K562 (cell line): ENCODE measurements around the gene HVCN1. TPM values are rescaled to one million over a fixed set of nuclear protein-coding genes. Genes with fewer than 3 reads are reported as not detected.

Experiments used
- ATAC-seq: fragments of 200-7000 bp; cut with Tn5 transposase; 3 replicates; pipeline ENCODE4 v1.9.1; 2020; ENCODE audit warnings: moderate library complexity
- BruUV-seq: library from RNA; stranded (reverse); fragments of 400-500 nt; replicated peaks from 2 replicates; lab custom pipeline; 2021; lab: Mats Ljungman, UMichigan
- CTCF ChIA-PET: fragments of 300-600 bp; formaldehyde crosslinking; extraction: SDS; loops from one replicate; lab custom pipeline; 2021; ENCODE audit warnings: low intra/inter-chr PET ratio; lab: Yijun Ruan, JAX
- POLR2A ChIA-PET: fragments of 300-600, 350-650 bp; sonication (Branson Sonifier 250); formaldehyde crosslinking; extraction: SDS; loops from one replicate; lab custom pipeline; 2021; ENCODE audit warnings: antibody characterized with exemption, inconsistent platforms; lab: Yijun Ruan, JAX
- DNase-seq, 4 experiments: peaks; one replicate each; pipeline versions ENCODE4 v3.0.0 to v3.0.0-alpha.2; 2011 to 2018; ENCODE audit warnings: low spot score in 3 of 4, mixed read lengths in 3 of 4; ENCODE audit errors: extremely low read depth in 1 of 4
- FAIRE-seq: peaks from 2 replicates; lab custom pipeline; 2011; peaks lifted over from hg19 to GRCh38; lab: Jason Lieb, UNC
- H2AFZ ChIP-seq: 2 replicates; pipeline ENCODE4 v1.6.0; 2011; ENCODE audit warnings: low read depth, low read length, control low read depth, inconsistent platforms
- H3K27ac ChIP-seq: fragments of 200-600 bp; 3 replicates; pipeline ENCODE4 v1.8.0; 2011; ENCODE audit warnings: low read depth, mild to moderate bottlenecking, control low read depth, inconsistent platforms, low read length, moderate library complexity, mixed read lengths; ENCODE audit errors: extremely low read depth
- H3K27me3 ChIP-seq, 2 experiments: fragments of 300-600 bp in 1 of 2; 2 replicates in 1 of 2; 3 replicates in 1 of 2; pipeline versions ENCODE4 v1.6.0 to v1.8.0; 2011; ENCODE audit warnings: inconsistent platforms in 2 of 2, low read length in 2 of 2, mild to moderate bottlenecking in 1 of 2, mixed read lengths in 1 of 2, moderate library complexity in 1 of 2; ENCODE audit not compliant: control insufficient read depth in 2 of 2, insufficient read depth in 2 of 2
- H3K36me3 ChIP-seq: fragments of 300-600 bp; 3 replicates; pipeline ENCODE4 v1.8.0; 2011; ENCODE audit warnings: mild to moderate bottlenecking, low read length, inconsistent platforms; ENCODE audit not compliant: control insufficient read depth, insufficient read depth
- H3K4me1 ChIP-seq, 2 experiments: fragments of 200-600 bp in 1 of 2; replicated peaks in 1 of 2; 2 replicates in 1 of 2; 3 replicates in 1 of 2; pipeline versions ENCODE4 v1.5.1 to v1.8.0; 2011; ENCODE audit warnings: inconsistent platforms in 2 of 2, low read length in 2 of 2, mild to moderate bottlenecking in 1 of 2, mixed read lengths in 1 of 2, moderate library complexity in 1 of 2; ENCODE audit not compliant: control insufficient read depth in 2 of 2, insufficient read depth in 2 of 2
- H3K4me2 ChIP-seq: 2 replicates; pipeline ENCODE4 v1.6.1; 2011; ENCODE audit warnings: low read length, control low read depth, inconsistent platforms, mixed read lengths; ENCODE audit not compliant: insufficient read depth
- H3K4me3 ChIP-seq: fragments of 200-600 bp; sonication (generic), shearing (Covaris generic); 2 replicates; pipeline ENCODE4 v1.5.1; 2016; ENCODE audit warnings: control low read depth, inconsistent platforms
- H3K79me2 ChIP-seq: fragments of 200-600 bp; 3 replicates; pipeline ENCODE4 v1.8.0; 2011; ENCODE audit warnings: low read length, inconsistent platforms; ENCODE audit not compliant: control insufficient read depth, insufficient read depth
- H3K9ac ChIP-seq, 2 experiments: 2 replicates each; pipeline versions ENCODE4 v1.6.0 to v1.6.1; 2011; ENCODE audit warnings: low read depth in 2 of 2, low read length in 2 of 2, control low read depth in 1 of 2, inconsistent platforms in 1 of 2, mild to moderate bottlenecking in 1 of 2, mixed read lengths in 1 of 2; ENCODE audit not compliant: insufficient read depth in 1 of 2
- H3K9me1 ChIP-seq: one replicate; pipeline ENCODE4 v1.6.0; 2011; ENCODE audit warnings: inconsistent platforms, mild to moderate bottlenecking, low read length, moderate library complexity; ENCODE audit not compliant: control insufficient read depth, insufficient read depth
- H3K9me3 ChIP-seq: replicated peaks from 2 replicates; pipeline ENCODE4 v1.5.1; 2011; ENCODE audit warnings: low read depth, low read length, inconsistent platforms; ENCODE audit not compliant: control insufficient read depth, insufficient read depth
- H4K20me1 ChIP-seq: replicated peaks from 2 replicates; pipeline ENCODE4 v1.6.1; 2011; ENCODE audit warnings: low read length, inconsistent platforms, mixed read lengths; ENCODE audit not compliant: control insufficient read depth, insufficient read depth
- HDAC6 ChIP-seq: IDR thresholded peaks from 2 replicates; pipeline ENCODE4 v1.6.1; 2012; ENCODE audit warnings: low read depth, mild to moderate bottlenecking, control low read depth, inconsistent platforms, low read length, moderate library complexity
- MED1 ChIP-seq: sonication (generic); formaldehyde crosslinking; IDR thresholded peaks from 2 replicates; pipeline ENCODE4 v1.8.1; 2023; ENCODE audit warnings: missing genetic modification reagents, borderline replicate concordance
- MLLT1 ChIP-seq, 2 experiments: fragments of 450-650 bp; IDR thresholded peaks; 2 replicates each; pipeline ENCODE4 v1.6.1; 2016
- NRF1 ChIP-seq, 2 experiments: fragments of 450-650 bp; IDR thresholded peaks in 1 of 2; conservative IDR thresholded peaks in 1 of 2; 2 replicates each; pipeline ENCODE4 v1.6.1; 2014; ENCODE audit warnings: mild to moderate bottlenecking in 2 of 2
- SRSF3 ChIP-seq: fragments of 200-400 bp; formaldehyde crosslinking; IDR thresholded peaks from 2 replicates; pipeline ENCODE4 v1.6.1; 2016; ENCODE audit warnings: mild to moderate bottlenecking, low read length, moderate library complexity; ENCODE audit not compliant: insufficient read depth
- TCF3 ChIP-seq: sonication (generic); formaldehyde crosslinking; IDR thresholded peaks from 2 replicates; pipeline ENCODE4 v1.4.0; 2020; ENCODE audit warnings: mild to moderate bottlenecking, missing genetic modification reagents
- ZNF436 ChIP-seq: fragments of 250-450, 450-650 bp; sonication (Bioruptor Pico); formaldehyde crosslinking; IDR thresholded peaks from 2 replicates; pipeline ENCODE4 v1.7.0; 2020; ENCODE audit warnings: mild to moderate bottlenecking
- WGBS: fragments of 100-300 bp; shearing (Covaris generic); methylation state at CpG from one replicate; pipeline ENCODE4 v1.1.6; 2016; ENCODE audit warnings: low coverage, mixed read lengths; ENCODE audit not compliant: insufficient coverage; ENCODE audit errors: missing lambda C conversion rate; 5-methylcytosine and 5-hydroxymethylcytosine counted together
- in situ Hi-C: fragments of 300-500 bp; cut with MboI; formaldehyde crosslinking; loops from 4 replicates; pipeline ENCODE4 v1.15.0; 2018; ENCODE audit warnings: inconsistent platforms, mixed read lengths
- intact Hi-C: fragments of 100-400 bp; cut with micrococcal nuclease; formaldehyde crosslinking; loops from 2 replicates; pipeline ENCODE4 v1.14.2; 2022
- polyA plus RNA-seq, 8 experiments: library from polyadenylated mRNA; depleted of rRNA in 4 of 8; stranded (reverse) in 5 of 8; unstranded in 3 of 8; fragments of >200 nt; fragmentation: Nextera tagmentation in 2 of 8; fragmentation: Illumina TruSeq in 1 of 8; extraction: Ambion mirVana in 2 of 8; extraction: Trizol in 1 of 8; gene quantifications; 2 replicates each; pipeline versions ENCODE4 v1.2.1 to v1.2.3, GENCODE V29; 2011 to 2014; ENCODE audit warnings: inconsistent platforms in 1 of 8, missing spikeins in 1 of 8
- total RNA-seq, 7 experiments: library from RNA; depleted of rRNA in 6 of 7; stranded (reverse); fragments of >200 nt in 6 of 7; fragmentation: Illumina TruSeq in 2 of 7; extraction: Trizol in 2 of 7; gene quantifications; 2 replicates each; pipeline versions ENCODE4 v1.2.1 to v1.2.3, GENCODE V29; 2011 to 2021; ENCODE audit warnings: low replicate concordance in 1 of 7
- TF ChIP-seq, protein P1 (sequence below): fragments of 250-450 bp; sonication (Bioruptor Pico); IDR thresholded peaks from 2 replicates; pipeline ENCODE4 v1.5.1; 2021; ENCODE audit warnings: mild to moderate bottlenecking
- TF ChIP-seq, protein P2 (sequence below): fragments of 450-650 bp; IDR thresholded peaks from 2 replicates; pipeline ENCODE4 v1.6.1; 2018; ENCODE audit not compliant: partially characterized antibody
- TF ChIP-seq, protein P3 (sequence below): sonication (generic); formaldehyde crosslinking; IDR thresholded peaks from 2 replicates; pipeline ENCODE4 v1.9.0; 2022; ENCODE audit warnings: mild to moderate bottlenecking, missing genetic modification reagents
- TF ChIP-seq, protein P4 (sequence below): sonication (generic); formaldehyde crosslinking; IDR thresholded peaks from 2 replicates; pipeline ENCODE4 v1.5.0; 2020; ENCODE audit warnings: missing genetic modification reagents

The HVCN1 gene
- total and polyA plus RNA-seq, 9 of the 15 experiments (the other 6 are each of a cell fraction or from before 2014, with no cell fraction given): 0.21 to 1.4 (median 0.74) TPM

DNA sequence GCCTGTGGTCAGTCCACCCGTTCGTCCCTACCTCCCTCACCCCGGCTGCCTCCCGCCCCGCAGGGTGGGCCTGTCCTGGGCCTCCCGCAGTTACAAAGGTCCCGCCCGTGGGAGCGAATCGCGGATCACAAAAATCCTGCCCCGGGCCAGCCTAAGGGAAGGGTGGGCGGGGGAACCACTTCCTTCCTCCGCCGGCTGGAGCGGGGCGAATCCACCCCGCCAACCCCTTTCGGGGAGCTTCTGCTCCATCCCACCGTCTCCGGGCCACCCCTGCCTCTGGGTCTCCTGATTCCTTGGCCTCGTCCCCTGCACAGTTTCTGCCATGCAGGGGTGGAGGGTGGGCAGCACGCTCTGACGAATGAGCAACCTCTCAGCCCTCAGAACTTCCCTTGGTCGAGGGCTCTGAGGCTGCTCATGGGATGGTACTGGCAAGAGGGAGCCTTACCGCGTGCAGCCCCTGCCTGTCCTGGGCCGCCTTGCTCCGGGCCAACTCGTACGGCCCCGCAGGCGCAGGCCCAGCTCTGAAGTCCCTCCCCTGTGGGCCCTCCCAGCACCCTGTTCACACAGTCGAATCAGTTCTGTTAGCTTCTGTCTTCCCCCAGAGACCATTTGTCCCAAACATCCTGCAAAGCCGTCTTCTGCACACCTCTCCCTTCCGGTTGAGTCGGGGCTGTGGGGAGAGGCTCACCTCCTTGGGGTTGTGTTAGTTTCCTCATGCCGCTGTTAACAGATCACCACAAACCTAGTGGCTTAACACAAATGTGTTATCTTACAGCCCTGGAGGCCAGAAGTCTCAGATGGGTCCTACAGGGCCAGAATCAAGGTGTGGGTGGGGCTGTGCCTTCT, 589 bp upstream of the HVCN1 start:
- no peak overlapping the region for H3K4me3 ChIP-seq
- peak overlapping the region; percentile 89 for H2AFZ ChIP-seq
- WGBS: 15% methylated on average over 23 of the region's 38 CpGs
- peak overlapping the region; percentile 64 for H3K4me2 ChIP-seq
- BruUV-seq: no TSS peak
- H3K9me3 ChIP-seq: no peaks in the 10 kb centered on the region
- peaks cover 5% of the 10 kb centered on the region for H3K9me1 ChIP-seq
- intact Hi-C loops: no loop called here
- H3K27ac ChIP-seq: 0 out of 3 replicates have a peak overlapping the region, but pooled peaks have one; percentile 5
- in situ Hi-C loops: no loop called here
- H4K20me1 ChIP-seq: no peaks in the 10 kb centered on the region; the same call in none of the 2 replicates
- no peaks in the 10 kb centered on the region for H3K36me3 ChIP-seq
- peak; percentile 69 for ATAC-seq
- CTCF ChIA-PET: no interaction called here
- H3K79me2 ChIP-seq: no peaks in the 10 kb centered on the region
- peak; percentile 34 to 61 (median 46) for DNase-seq
- H3K4me1 ChIP-seq: peaks cover 33 to 42% of the 10 kb centered on the region in 2 experiments
- peak overlapping the region in 1 of 2 experiments; percentile 87; a peak in 2 of 4 replicates for H3K9ac ChIP-seq
- POLR2A ChIA-PET: interaction anchor here (0.9 kb wide), 1 partner anchor 8 kb away, joined by 3 read pairs; no protein-coding TSS in a partner anchor
- peak; percentile 74 for FAIRE-seq
- H3K27me3 ChIP-seq: peaks cover 14 to 30% of the 10 kb centered on the region in 2 experiments; a peak in 4 of 5 replicates
- no peak for TF ChIP-seq ZNF436 (CRISPR knock-in tag)
- TF ChIP-seq TCF3 (CRISPR knock-in tag): 0 out of 2 replicates have a peak, but pooled peaks have one; percentile 24
- no peak for TF ChIP-seq MED1 (CRISPR knock-in tag)
- no peak for TF ChIP-seq MLLT1 (IDR thresholded peaks at IDR 0.05)
- no peak for TF ChIP-seq HDAC6
- TF ChIP-seq NRF1 (conservative IDR thresholded peaks at IDR 0.05 in 1 of 2, IDR thresholded peaks at IDR 0.05 in 1 of 2): peak; percentile 76 to 79
- TF ChIP-seq, protein P1, sequence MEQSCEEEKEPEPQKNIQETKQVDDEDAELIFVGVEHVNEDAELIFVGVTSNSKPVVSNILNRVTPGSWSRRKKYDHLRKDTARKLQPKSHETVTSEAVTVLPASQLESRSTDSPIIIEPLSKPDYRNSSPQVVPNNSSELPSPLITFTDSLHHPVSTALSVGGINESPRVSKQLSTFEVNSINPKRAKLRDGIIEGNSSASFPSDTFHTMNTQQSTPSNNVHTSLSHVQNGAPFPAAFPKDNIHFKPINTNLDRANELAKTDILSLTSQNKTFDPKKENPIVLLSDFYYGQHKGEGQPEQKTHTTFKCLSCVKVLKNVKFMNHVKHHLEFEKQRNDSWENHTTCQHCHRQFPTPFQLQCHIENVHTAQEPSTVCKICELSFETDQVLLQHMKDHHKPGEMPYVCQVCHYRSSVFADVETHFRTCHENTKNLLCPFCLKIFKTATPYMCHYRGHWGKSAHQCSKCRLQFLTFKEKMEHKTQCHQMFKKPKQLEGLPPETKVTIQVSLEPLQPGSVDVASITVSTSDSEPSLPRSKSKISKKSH (CRISPR knock-in tag): no peak
- TF ChIP-seq, protein P2, sequence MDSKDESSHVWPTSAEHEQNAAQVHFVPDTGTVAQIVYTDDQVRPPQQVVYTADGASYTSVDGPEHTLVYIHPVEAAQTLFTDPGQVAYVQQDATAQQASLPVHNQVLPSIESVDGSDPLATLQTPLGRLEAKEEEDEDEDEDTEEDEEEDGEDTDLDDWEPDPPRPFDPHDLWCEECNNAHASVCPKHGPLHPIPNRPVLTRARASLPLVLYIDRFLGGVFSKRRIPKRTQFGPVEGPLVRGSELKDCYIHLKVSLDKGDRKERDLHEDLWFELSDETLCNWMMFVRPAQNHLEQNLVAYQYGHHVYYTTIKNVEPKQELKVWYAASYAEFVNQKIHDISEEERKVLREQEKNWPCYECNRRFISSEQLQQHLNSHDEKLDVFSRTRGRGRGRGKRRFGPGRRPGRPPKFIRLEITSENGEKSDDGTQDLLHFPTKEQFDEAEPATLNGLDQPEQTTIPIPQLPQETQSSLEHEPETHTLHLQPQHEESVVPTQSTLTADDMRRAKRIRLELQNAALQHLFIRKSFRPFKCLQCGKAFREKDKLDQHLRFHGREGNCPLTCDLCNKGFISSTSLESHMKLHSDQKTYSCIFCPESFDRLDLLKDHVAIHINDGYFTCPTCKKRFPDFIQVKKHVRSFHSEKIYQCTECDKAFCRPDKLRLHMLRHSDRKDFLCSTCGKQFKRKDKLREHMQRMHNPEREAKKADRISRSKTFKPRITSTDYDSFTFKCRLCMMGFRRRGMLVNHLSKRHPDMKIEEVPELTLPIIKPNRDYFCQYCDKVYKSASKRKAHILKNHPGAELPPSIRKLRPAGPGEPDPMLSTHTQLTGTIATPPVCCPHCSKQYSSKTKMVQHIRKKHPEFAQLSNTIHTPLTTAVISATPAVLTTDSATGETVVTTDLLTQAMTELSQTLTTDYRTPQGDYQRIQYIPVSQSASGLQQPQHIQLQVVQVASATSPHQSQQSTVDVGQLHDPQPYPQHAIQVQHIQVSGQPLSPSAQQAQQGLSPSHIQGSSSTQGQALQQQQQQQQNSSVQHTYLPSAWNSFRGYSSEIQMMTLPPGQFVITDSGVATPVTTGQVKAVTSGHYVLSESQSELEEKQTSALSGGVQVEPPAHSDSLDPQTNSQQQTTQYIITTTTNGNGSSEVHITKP: peak; percentile 55
- TF ChIP-seq, protein P3, sequence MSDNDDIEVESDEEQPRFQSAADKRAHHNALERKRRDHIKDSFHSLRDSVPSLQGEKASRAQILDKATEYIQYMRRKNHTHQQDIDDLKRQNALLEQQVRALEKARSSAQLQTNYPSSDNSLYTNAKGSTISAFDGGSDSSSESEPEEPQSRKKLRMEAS (CRISPR knock-in tag): peak; percentile 77
- TF ChIP-seq, protein P4, sequence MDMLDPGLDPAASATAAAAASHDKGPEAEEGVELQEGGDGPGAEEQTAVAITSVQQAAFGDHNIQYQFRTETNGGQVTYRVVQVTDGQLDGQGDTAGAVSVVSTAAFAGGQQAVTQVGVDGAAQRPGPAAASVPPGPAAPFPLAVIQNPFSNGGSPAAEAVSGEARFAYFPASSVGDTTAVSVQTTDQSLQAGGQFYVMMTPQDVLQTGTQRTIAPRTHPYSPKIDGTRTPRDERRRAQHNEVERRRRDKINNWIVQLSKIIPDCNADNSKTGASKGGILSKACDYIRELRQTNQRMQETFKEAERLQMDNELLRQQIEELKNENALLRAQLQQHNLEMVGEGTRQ (CRISPR knock-in tag): no peak
- TF ChIP-seq SRSF3: no peak
